GM21515 (cell line): ENCODE measurements around the gene CERS6.
"Not testable (repeated sequence)": the region's sequence is repeated elsewhere in the genome, so short reads cannot be mapped to it uniquely, and the experiment has no call there.

Experiments used
- ATAC-seq: cut with Tn5 transposase; IDR thresholded peaks from one replicate; pipeline ENCODE4 v1.9.1; 2021; ENCODE audit not compliant: unreplicated experiment

Gene CERS6

DNA sequence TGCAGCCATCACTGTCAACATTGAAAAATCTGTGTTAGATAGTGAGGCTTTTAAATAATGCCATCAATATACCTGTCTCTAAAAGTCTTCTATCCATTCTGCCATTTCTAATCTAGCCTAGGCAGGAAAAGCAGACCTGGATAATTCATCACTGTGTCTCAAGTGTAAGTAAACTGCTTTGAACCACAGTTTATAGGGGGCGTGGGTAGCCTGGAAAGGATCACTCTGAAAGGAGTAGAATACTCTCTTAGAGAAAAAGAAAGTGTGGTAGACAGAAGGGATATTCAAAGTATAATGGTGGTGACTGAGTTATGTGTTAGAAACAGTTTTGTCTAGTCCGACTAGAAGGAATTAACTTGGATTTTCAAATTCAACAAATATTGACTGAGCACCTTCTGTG, 40.8 kb downstream of the CERS6 start:
- no peak for ATAC-seq

DNA sequence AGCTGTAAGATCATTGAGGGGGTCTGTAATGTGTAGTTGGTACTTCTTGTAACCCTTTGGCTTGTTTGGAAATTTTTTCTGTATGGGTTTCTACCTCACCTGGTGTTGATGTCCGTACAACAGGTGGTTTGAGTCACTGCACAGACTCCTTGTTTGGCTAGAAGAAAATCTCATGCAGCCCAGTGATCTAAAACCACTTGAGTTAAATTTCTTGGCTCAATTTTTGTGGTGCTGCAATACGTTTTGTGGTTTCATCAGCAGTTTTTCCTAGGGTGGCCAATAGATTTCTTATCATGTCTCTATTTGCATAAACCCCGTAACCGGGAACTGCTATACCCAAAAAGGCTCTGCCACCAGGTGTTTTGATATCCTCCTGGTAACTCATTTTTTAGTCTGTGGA, 43.4 kb downstream of the CERS6 start:
- ATAC-seq: no peak

DNA sequence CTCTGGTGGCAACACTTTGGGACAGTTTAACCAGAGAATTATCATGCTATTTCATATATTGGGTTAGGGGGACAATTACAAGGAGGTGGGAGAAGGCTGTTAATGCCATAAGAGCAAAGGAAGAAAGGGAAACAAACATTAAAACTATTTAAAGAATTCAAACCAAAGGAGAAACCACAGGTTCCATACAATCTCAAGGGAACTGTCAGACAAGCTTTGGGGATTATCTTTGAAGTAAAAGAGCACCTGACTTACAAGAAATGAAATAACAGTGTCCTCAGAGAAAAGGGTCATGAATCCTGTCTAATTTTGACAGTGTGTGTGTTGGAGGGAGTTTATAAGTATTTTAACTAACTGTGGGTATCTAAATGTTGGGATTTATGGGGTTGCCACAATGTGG, 44.4 kb downstream of the CERS6 start:
- no peak for ATAC-seq

DNA sequence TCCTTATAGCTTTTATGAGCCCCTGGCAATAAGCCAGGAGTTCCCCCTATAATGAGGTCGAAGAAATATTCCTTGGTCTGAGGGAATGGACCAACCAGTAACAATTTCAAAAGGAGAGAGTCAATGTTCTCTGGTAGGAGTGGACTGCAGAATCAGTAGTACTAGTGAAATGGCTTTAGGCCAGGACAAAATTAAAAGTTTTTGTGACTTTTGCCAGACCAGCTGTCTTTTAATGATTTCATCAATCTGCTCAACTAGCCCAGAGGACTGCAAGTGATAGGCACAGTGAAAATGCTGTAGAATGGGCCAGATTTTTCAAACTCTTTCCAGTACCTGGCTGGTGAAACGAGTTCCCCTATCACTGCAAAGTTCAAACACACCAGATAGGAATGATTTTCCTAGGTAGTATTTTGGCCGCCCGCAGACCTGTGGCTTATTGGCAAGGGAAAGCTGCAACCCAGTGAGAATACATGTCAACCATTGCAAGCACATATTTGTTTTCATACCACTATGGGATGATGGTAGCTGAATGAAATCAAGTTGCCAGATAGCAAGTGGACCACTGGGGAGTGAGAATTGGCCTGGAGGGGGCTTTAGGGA, 45.5 kb downstream of the CERS6 start:
- ATAC-seq: no peak

DNA sequence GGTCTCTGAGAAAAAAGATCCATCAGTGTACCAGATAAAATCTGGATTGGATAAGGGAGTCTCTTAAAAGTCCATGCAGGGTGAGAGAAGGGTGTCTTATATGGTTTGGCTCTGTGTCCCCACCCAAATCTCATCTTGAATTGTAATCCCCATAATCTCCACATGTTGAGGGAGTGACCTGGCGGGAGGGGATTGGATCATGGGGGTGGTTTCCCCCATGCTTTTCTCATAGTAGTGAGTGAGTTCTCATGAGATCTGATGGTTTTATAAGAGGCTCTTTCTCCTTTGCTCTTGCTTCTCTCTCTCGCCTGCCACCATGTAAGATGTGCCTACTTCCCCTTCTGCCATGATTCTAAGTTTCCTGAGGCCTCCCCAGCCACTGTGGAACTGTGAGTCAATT, 46.8 kb downstream of the CERS6 start:
- ATAC-seq: not testable (repeated sequence)

DNA sequence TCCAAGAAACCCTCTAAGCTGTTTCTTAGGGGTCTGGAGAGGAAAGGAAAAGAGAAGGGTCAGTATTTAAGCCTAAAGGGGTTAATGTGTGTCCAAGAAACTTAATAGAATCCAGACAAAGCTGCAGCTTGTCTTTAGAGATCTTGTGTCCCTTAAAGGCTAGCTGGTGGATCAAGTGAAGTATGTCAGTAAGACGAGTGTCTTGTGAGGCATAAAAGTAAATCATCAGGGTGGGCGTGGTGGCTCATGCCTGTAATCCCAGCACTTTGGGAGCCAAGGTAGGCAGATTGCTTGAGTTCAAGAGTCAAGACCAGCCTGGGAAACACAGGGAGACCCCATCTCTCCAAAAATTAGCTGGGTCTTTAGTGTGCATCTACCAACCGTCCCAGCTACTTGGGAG, 47.8 kb downstream of the CERS6 start:
- ATAC-seq: no peak

DNA sequence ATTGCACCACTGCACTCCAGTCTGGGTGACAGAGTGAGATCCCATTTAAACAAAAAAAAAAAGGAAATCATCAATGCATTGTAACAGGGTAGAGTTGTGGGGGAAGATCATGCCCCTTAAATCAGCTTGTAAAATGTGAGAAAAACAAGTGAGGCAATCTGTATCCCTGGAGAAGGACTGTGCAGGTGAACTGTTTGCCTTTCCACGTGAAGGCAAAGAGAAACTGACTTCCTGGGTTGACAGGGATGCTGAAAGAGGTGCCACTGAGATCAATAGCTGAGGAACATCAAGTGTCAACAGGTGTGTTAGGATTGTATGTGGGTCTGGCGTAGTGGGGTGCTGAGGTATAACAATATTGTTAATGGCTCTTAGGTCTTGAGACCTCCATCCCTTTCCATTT, 48.3 kb downstream of the CERS6 start:
- ATAC-seq: no peak

DNA sequence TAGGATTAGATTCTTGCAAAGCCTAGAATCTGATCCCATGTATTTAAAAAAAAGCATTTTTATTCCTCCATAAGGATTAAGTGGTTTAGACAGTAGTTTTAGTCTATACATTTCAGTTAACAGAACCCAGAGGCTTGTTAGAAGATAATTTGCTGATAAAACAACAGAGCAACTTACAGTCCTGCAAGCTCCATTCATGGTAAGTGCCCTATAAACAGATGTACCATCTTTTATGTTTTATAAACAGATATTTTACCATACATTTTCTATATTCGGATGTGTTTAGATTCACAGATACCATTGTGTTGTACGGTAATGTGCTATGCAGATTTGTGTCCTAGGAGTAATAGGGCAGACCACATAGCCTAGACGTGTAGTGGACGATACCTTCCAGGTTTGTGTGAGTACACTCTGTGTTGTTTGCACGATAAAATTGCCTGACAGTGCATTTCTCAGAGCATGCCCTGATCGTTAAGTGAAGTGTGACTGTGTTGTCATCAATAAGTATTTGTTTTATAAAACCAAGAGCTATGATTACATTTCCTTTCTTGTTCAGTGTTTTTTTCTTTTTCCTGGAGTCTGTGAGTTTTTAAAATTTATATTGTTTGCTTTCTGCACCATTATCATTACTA, 54.2 kb downstream of the CERS6 start:
- ATAC-seq: no peak

DNA sequence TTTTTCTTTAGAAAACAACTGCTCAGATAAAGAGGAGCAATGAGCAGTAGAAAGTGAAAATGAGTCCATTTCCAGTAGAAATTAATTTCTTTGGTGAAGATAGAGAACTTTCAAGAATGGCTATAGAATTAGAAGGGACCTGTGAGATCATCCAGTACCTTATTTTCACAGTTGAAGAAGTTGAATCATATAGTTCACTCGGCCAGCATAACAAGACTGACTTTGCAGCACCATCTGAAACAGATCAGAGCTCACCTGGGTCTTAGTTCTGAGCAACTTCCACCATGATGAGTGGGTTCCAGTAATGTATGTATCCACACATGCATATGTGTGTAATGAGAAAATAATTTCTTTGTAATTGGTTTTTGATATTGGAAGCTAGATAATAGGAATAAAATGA, 58.6 kb downstream of the CERS6 start:
- no peak for ATAC-seq

DNA sequence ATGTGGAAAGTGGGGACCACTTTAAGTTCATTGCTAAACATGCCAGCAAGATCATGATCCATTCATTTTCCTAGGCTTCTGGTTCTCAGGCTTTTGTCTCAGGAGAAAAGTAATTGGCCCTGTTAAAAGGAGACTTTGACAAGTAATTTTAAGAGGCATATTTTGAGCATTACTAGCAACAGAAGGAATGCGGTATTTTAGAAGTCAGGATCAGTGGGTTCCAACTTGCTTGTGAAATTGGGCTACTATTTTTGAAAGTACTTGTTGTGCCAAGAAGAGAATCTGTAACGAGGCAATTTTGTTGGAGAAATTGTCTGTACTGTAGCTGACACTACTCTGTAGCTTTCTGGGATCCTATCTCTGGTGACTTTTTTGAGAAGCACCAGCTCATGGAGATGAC, 59.4 kb downstream of the CERS6 start:
- no peak for ATAC-seq

DNA sequence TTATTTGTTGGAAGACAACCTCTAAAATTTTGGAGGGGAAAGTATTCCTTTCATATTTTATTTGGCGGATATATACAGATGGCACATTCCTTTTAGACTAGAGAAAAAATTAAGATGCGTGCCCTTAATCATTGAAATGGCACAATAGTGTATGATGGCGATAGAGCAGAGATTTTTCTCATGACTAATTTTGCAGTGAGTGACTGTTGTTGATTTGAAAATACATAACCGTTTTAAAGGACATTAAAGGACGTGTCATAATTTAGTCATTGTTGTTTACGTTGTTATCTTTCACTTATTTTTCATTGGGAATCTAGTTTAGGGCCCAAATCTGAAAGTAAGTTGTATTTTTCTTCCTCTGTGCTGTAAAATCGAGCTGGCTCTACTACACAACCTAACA, 61.7 kb downstream of the CERS6 start:
- no peak for ATAC-seq

DNA sequence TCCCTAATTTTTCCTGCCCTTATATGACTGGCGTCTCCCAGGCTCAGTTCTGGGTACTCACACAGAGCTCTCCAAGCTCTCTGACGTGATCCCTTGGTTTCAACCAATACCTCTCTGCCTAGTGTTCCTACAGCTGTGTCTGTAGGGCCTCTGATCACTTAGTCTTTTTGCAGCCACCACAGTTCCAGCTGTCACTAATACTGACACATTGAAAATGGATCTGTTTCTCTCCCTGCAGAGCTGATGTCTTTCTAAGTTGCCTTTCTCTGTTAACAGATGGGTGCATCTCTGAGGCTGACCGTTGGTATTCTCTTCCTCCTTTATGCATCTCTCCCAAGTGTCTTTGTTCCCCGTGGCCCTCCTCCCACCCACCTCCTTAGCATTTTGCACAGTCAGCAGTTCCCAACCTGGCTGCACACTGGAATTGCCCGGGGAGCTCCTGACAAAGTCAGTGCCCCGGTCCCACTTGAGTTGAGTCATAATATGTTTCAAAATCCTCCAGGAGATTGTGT, 62.5 kb downstream of the CERS6 start:
- ATAC-seq: peak; percentile 43

DNA sequence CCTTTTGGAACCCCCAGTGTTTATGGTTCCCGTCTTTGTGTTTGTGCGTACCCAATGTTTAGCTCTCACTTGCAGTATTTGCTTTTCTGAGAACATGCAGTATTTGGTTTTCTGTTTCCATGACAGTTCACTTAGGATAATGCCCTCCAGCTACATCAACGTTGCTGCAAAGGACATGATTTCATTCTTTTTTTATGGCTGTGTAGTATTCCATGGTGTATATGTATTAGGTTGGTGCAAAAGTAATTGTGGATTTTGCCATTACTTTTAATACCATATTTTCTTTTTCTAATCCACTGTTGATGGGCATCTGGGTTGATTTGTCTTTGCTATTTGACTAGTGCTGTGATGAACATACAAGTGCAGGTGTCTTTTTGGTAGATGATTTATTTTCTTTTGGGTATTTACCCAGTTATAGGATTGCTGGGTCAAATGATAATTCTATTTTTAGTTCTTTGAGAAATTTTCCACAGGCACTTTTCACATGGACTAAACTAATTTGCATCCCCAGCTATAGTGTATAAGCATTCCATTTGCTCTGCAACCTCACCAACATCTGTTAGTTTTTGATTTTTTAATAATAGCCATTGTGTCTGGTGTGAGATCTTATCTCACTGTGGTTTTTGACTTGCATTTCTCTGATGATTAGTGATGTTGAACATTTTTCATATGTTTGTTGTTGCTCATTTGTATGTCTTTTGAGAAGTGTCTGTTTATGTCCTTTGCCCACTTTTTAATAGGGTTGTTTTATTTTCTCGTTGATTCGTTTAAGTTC, 63.6 kb downstream of the CERS6 start:
- ATAC-seq: no peak

DNA sequence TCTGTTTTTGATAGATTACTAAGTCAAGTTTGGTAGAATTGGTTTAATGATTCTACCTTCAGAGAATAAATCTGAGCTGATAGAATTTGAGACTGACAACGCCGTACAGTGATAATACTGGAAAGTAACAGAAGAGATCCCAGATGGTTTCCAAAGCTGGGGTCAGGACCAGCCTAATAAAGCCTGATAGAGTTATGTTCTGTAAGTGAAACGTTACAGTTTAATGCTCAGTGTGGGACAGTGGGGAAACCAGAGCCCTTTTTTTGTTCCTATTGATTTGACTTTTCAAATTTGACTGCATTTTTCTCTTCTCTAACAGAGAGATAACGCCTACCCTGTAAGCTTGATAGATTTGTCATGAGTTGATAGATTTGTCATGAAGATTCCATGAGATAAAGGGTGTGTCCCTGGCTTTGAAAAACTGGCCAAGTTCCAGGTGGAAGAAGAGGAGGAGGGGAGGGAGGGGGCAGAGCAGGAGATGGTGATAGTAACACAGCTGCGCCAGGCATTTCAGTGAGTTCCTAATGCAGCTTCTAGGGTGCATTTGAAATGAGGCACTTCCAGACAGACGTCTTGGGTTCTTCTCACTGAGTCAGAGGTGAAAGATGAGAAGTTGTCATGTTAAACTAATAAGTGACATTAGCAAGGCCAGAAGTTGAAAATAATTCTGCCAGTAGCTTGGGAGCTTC, 65.1 kb downstream of the CERS6 start:
- no peak for ATAC-seq

DNA sequence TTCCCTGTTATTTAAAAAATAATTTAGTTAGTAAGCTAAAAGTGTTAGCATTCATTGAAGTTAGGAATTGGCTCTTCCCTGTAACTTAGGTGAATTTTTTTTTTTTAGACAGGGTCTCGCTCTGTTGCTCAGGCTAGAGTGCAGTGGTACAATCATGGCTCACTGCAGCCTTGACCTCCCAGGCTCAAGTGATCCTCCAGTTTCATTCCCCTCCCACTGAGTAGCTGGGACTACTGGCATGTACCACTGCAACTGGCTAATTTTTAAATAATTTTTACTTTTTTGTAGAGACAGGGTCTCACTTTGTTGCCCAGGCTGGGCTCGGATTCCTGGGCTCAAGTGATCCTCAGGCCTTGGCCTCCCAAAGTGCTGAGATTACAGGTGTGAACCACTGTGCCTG, 66.4 kb downstream of the CERS6 start:
- ATAC-seq: no peak

DNA sequence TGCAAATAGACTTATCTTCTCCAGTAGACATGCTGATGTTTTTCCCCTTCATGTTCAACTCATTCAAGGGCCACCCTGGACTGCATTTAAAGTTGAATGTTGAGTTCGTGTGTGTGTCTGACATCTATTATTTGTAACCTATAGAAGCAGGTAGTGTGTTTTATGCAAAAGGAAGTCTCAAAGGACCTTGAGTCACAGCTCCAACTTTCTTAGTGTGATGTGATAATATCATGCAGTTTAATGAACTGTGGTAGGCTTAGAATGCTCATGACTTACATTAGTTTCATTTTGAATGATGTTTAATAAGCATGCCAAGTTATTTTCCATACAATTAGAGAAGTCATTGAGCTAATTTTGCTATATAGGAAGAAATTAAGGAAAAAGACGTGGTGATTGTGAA, 67.9 kb downstream of the CERS6 start:
- no peak for ATAC-seq

DNA sequence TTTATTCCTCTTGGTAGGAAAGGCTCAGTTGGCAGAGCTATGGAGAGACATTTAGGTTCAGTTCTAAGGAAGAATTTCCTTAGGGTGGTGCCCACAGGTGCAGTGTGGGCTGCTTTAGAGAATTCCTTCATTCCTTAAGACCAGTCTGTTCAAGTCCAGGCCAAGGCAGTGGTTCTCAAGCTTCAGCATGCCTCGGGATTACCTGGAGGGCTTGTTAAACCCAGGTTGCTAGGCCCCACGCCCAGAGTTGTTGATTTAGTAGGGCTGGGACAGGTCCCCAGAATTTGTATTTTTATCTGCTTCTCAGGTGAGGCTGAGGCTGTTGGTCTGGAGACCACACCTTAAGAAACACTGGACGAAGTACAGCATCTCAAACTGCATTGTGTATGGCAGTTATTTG, 68.9 kb downstream of the CERS6 start:
- ATAC-seq: no peak

DNA sequence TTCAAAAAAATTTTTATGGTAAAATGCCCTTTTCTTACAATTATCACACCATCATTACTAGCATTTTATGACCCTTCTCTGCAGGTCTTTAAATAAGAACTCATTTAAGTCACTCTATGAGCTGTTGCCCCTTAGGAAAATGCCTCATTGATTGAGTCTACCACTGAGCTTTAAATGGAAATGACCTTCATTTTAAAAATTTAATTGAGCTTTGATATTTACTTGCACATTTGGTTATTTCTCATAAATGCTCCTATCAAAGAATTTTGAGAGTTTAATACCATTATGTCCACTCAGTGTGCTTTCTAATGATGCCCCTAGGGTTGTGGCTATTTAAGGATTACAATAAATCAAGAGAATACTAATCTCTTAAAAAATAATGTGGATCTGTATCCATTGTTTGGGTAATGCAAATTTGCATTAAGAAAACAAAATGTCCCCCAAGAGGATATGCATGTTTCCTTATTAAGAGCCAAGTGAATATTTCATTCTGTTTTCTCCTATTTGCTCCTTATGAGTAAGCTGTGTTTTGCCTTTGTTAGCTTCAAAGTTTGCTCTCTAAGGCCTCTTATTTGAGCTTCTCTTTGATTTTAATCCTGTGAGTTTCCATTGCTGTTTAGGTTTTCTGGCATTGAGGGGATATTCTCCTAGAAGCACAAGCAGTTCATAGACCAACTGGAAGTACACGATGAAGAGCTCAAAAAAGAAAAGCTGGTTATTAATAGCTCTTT, 69.8 kb downstream of the CERS6 start:
- no peak for ATAC-seq

DNA sequence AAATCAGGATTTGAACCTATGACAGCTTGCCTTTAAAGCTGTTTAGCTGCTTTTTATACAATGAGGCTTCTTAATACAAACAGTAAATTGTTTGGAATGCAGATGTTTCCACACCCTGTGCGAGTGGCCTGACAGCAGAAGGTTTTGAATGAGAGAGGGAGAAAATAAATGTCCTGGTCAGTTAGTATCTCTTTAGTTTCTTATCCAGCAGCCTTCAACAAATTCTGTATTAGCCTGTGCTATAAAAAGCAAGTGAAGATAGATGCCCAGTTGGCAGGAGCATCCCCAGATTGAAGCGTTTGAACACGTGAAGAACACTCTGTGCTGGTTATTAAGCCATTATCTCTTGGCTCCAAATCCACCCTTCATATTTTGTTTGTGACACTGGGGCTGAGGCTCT, 70.6 kb downstream of the CERS6 start:
- no peak for ATAC-seq

DNA sequence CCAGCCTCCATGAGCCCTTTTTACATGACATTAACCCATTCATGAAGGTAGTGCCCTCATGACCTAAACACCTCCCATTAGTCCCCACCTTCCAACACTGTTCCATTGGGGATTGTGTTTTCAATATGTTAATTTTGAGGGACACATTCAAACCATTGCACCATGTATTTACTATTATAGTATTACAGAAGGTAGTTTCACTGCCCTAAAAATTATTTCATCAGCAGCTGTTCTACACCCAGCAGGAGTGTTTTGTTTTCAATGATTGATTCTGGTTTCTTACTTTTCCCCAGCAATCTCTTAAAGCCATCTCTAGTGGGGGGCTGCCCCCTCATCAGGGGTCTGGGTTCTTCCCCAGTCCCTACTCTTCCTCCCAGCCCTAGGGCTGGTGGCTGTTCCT, 71.9 kb downstream of the CERS6 start:
- no peak for ATAC-seq

DNA sequence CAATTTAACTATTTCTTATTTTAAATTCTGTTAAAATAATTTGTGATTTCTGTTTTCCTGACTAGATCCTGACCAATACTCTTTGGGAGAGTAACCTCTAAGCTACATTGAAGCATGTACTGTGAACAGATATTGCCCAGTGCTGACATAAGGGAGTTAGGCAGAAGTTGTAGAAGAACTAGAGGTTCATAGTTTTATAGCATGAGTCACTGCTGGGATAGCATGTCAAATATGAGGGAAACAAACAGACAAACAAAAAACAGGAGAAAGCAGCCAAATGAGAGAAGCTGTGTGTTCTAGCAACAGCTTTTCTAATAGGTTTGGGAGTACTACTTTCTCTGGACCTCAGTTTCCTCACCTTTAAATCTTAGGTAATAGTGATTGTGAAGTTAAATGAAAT, 72.4 kb downstream of the CERS6 start:
- no peak for ATAC-seq
